ENCODE results near the gene PDGFRB.

DNA sequence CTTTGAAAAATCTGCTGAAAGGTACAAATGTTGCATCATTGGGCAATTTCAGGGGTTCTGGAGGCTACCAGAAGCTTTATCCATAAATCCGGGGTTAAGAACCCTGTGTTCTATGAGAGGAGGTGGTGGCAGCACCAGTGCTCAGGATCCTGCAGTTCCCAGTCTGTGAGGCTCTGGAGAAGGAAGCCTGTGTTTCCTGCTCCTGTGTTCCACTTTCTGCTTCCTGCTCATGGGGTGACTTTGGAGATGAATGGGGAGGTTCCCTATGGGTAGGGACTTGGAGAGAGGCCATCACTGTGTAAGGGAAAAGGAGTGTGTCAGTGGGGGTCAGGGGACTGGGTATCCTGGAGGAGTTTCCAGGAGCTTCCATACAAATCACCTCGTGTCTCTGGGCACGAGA, 13.2 kb upstream of the PDGFRB start:
- TF ChIP-seq, protein P1, sequence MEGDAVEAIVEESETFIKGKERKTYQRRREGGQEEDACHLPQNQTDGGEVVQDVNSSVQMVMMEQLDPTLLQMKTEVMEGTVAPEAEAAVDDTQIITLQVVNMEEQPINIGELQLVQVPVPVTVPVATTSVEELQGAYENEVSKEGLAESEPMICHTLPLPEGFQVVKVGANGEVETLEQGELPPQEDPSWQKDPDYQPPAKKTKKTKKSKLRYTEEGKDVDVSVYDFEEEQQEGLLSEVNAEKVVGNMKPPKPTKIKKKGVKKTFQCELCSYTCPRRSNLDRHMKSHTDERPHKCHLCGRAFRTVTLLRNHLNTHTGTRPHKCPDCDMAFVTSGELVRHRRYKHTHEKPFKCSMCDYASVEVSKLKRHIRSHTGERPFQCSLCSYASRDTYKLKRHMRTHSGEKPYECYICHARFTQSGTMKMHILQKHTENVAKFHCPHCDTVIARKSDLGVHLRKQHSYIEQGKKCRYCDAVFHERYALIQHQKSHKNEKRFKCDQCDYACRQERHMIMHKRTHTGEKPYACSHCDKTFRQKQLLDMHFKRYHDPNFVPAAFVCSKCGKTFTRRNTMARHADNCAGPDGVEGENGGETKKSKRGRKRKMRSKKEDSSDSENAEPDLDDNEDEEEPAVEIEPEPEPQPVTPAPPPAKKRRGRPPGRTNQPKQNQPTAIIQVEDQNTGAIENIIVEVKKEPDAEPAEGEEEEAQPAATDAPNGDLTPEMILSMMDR (IDR thresholded peaks at IDR 0.05), result no peak
- no peak for TF ChIP-seq POLR2A (IDR thresholded peaks at IDR 0.05)

All from breast epithelium (tissue), 3 donors.